ENCODE measurements around the gene LRRC40.

DNA sequence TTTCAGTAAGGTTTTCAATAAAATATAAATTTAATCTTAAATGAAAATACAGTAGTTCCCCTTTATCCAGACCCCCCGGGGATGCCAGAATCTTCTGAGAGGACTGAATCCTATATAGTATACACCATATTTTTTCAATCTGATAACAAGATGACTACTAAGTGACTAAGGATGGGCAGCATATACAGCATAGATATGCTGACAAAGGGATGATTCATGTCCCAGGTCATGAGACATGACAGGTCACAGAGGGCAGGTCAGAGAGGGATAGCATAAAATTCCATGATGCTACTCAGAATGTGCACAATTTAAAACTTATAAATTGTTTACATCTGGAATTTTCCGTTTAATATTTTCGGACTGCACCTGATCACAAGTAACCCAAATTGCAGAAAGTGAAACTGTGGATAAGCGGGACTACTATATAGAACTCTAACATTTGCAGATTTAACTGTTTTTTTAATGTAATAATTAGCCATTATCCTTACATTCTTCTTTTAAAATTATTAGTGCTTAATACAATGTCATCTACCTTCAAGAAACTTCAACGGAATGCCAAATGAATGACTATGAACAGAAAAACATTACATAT is 48.8 kb downstream of the LRRC40 start:
- TF ChIP-seq, protein P1, sequence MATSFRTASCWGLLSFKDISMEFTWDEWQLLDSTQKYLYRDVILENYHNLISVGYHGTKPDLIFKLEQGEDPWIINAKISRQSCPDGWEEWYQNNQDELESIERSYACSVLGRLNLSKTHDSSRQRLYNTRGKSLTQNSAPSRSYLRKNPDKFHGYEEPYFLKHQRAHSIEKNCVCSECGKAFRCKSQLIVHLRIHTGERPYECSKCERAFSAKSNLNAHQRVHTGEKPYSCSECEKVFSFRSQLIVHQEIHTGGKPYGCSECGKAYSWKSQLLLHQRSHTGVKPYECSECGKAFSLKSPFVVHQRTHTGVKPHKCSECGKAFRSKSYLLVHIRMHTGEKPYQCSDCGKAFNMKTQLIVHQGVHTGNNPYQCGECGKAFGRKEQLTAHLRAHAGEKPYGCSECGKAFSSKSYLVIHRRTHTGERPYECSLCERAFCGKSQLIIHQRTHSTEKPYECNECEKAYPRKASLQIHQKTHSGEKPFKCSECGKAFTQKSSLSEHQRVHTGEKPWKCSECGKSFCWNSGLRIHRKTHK (tag by site-specific recombination; IDR thresholded peaks at IDR 0.05) = no peak
- TF ChIP-seq ZNF530 (tag by site-specific recombination; IDR thresholded peaks at IDR 0.05; ENCODE audit: low read depth) (no peak), ZNF155 (tag by site-specific recombination; IDR thresholded peaks at IDR 0.05) (no peak), ZNF214 (tag by site-specific recombination; IDR thresholded peaks at IDR 0.05; ENCODE audit: borderline replicate concordance) (no peak), ZNF670 (tag by site-specific recombination; IDR thresholded peaks at IDR 0.05; ENCODE audit: low read depth) (no peak)
- TF ChIP-seq, protein P2, sequence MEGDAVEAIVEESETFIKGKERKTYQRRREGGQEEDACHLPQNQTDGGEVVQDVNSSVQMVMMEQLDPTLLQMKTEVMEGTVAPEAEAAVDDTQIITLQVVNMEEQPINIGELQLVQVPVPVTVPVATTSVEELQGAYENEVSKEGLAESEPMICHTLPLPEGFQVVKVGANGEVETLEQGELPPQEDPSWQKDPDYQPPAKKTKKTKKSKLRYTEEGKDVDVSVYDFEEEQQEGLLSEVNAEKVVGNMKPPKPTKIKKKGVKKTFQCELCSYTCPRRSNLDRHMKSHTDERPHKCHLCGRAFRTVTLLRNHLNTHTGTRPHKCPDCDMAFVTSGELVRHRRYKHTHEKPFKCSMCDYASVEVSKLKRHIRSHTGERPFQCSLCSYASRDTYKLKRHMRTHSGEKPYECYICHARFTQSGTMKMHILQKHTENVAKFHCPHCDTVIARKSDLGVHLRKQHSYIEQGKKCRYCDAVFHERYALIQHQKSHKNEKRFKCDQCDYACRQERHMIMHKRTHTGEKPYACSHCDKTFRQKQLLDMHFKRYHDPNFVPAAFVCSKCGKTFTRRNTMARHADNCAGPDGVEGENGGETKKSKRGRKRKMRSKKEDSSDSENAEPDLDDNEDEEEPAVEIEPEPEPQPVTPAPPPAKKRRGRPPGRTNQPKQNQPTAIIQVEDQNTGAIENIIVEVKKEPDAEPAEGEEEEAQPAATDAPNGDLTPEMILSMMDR (tag by site-specific recombination; IDR thresholded peaks at IDR 0.05) = no peak

All from HEK293 (cell line).